Measurements from ENCODE around the gene FAM3B.

GRCh38 chr21:41317458-41317857, 857 bp downstream of the FAM3B start:
- TF ChIP-seq CTCF (tag by site-specific recombination; IDR thresholded peaks at IDR 0.05) (no peak), ZNF777 (tag by site-specific recombination; IDR thresholded peaks at IDR 0.05; ENCODE audit: borderline replicate concordance) (no peak), ZNF660 (tag by site-specific recombination; IDR thresholded peaks at IDR 0.05) (no peak), ATF2 (tag by site-specific recombination; IDR thresholded peaks at IDR 0.05; ENCODE audit: low read depth) (no peak)

All from HEK293 (cell line).